GM18520 (cell line): ENCODE results near the gene TRIM45.
A peak's percentile ranks its signal among the peaks of the same experiment; 100 is the strongest.

Experiments
- ATAC-seq: cut with Tn5 transposase; IDR thresholded peaks from one replicate; pipeline ENCODE4 v1.9.1; 2021; ENCODE audit not compliant: unreplicated experiment

Gene TRIM45

GRCh38 chr1:117061986-117062415, 59.5 kb downstream of the TRIM45 start:
- peak; percentile 30 for ATAC-seq
